ENCODE data around the gene DRG2. TPM values are rescaled to one million over a fixed set of nuclear protein-coding genes. Genes with fewer than 3 reads are reported as not detected.

DRG2 gene
- polyA plus RNA-seq, 4 donors, result 29.6 to 44.7 (median 36.2) TPM

DNA sequence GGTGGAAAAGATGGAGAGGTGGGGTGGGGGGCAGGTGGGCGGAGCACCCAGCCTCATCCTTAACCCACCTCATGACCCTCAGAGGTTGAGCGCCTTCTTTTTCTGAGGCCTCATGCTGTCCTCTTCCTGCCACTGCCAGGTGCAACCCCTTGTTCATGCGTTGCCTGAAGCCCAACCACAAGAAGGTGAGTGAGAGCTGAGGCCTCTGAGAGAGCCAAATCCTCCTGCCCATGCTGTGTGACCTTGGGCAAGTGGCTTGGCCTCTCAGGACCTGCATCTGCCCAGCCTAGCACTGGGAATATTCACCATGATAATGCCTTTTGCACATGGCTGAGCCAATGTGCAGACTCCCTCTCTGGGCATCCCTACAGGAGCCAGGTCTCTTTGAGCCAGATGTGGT lies 52.9 kb downstream of the DRG2 start:
- no peak for DNase-seq (ENCODE audit: low read depth in 4 of 4, low spot score in 3 of 4)

DNA sequence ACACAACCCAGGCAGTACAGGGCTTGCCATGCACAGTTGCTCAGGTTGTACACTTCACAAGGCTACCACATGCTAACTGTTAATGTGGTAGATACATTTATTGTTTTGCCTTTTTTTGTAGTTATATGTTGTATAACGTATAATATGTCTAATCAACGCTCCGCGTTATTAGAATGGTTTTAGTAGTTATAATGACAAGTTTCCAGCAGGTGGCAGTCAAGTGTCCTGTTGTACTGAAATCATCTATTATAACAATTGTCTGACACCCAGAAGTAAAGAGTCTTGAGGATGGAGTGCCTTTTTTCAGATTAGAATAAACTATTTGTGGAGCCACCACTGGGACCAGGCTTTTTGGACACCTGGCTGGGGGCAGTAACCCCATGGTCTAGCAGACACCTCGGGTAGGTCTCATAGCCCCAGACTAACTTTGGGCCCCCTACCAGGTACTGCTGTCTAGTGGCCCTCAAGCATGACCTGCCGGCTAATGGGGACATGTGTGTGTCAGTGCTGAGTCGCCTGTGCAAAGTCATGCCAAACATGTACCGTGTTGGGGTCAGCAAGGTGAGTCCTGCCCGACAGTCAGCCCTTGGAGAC lies 53.6 kb downstream of the DRG2 start:
- DNase-seq (ENCODE audit: low read depth in 4 of 4, low spot score in 3 of 4), result peak in 1 of 4 donors; percentile 41

DNA sequence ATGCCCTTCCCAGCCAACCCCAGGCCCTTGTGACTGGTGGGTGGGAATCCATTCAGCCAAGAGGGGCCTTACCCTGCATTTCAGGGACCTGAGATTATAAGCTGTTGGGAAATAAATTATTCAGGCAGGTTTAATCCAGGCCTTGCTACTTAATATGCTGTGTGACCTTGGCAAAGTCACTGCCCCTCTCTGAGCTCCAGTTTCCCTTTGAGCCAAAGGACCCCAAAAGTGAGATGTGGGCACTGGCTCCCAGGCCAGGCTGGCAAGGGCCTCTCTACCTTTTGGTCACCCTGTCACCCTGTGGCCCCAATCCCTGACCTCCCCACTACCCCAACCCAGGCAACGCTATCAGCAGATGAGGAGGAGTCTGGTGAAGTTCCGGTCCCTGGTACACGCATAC lies 54.7 kb downstream of the DRG2 start:
- DNase-seq (ENCODE audit: low read depth in 4 of 4, low spot score in 3 of 4), result no peak

DNA sequence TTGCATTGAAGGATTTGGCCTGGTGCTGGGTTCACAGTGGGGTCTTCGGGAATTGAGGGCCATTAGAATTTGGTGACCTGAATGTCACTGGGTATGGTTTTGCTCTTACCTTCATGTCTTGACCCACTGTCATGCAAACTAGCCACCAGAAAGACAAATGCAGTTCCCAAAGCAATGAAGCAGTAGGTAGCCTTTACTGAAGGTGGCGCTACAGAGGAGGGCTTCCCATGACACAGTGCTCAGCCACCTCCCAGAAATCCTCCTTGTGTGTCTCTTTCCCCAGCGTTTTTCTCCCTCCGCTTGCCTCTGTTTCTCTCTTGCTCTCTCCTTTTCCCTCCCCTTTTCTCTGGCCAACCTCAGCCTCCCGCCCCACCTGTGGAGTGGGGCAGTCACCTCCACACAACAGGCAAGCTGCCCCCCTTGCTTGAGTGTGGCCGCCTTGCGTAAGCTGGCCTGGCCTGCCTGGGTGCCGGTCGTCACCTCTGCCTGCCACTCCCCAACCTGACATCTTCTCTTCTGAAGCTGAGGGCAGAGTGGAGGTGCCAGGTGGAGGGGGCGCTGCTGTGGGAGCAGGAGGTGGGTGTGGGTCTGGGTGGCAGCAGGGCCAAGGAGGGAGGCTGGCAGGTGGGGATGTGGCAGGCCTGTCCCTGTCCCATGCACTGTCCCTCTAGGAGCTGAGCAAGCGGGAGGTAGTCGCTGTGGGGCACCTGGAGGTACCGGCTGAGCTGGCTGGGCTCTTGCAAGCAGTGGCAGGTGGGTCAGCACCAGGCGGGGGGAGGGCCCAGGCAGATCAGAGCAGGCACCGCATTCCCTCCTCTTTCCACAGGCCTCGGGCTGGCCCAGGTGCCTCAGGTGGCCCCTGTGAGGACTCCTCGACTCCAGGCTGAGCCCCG lies 55.5 kb downstream of the DRG2 start:
- DNase-seq (ENCODE audit: low read depth in 4 of 4, low spot score in 3 of 4), result no peak

DNA sequence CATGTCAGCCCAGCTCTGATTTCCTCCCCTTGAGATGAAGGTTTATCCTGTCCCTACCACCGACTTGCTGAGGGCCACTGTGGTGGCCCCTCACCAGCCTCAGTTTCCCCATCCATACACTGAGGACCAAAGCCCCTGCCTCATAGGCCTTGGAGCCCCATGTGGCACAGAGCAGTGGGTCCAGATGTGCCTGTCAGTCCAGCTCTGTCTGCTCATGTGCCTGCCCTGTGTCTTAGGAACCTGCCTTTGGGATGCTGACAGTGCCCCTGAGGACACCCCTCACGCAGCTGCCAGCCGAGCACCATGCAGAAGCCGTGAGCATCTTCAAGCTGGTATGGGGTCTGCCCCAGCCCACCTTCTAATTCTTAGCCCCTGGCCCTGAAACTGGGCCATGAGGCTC lies 56.5 kb downstream of the DRG2 start:
- DNase-seq (ENCODE audit: low read depth in 4 of 4, low spot score in 3 of 4), result no peak

DNA sequence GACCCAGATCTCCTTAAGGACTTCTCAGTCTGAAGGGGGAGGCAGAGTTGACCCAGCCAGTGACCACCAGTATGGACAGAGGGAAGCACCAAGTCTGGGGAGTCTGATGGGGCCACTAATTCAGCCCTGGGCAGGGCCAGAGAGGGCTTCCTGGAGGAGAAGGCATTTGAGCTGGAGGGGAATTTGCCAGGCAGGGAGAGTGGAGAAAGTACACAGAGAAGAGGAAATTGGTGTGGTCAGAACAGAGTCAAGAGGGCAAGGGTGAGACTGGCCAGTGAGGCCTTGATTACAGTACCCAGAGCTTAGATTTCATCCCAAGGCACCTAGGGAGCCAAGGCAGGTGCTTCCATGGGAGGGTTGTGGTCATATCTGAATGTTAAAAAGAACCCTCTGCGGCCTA lies 57.1 kb downstream of the DRG2 start:
- no peak for DNase-seq (ENCODE audit: low read depth in 4 of 4, low spot score in 3 of 4)

DNA sequence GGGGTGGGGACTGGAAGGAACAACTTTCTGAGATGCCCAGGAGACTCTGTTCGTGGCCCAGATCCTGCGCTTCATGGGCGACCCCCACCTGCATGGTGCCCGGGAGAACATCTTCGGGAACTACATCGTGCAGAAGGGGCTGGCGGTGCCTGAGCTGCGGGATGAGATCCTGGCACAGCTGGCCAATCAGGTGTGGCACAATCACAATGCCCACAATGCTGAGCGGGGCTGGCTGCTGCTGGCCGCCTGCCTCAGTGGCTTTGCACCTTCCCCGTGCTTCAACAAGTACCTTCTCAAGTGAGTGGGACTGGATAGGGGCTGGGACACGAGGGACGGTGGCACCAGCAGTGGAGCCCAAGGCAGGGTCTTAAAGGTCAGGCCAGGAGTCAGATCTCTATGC lies 58.1 kb downstream of the DRG2 start:
- DNase-seq (ENCODE audit: low read depth in 4 of 4, low spot score in 3 of 4), result no peak

DNA sequence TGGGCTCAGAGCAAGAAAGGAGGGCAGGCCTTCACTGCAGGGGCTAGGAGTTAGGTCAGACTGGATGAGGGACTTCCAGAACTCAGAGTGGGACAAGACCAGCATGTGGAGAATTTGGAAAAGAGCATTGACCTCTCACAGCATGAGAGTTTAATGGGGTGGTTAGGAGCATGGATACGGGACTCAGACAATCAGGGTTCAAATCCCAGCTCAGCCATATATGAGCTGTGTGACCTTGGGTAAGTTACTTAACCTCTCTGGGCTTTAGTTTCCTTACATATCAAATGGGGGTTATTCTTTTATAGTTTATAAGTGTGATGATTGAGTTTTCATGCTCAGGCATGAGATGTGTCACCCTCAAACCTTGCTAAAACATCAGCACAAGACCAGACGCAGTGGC lies 58.5 kb downstream of the DRG2 start:
- DNase-seq (ENCODE audit: low read depth in 4 of 4, low spot score in 3 of 4), result no peak

DNA sequence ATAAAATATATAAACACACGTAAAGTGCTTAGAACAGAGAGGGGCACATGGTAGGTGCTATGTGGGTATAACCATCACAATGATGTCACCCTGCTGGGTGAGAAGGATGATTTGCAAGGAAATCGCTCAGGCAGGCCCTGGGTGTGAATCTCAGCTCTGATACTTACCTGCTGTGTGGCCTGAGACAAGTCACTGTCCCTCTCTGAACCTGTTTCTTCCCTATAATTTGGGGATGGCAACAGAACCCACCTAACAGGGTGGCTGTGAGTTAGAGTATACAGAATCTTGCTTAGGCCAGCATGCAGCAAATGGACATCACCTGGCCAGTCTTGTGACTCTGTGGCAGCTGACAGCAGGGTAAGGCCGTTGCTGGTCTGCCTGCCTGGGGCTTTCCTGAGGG lies 59.2 kb downstream of the DRG2 start:
- DNase-seq (ENCODE audit: low read depth in 4 of 4, low spot score in 3 of 4), result no peak

DNA sequence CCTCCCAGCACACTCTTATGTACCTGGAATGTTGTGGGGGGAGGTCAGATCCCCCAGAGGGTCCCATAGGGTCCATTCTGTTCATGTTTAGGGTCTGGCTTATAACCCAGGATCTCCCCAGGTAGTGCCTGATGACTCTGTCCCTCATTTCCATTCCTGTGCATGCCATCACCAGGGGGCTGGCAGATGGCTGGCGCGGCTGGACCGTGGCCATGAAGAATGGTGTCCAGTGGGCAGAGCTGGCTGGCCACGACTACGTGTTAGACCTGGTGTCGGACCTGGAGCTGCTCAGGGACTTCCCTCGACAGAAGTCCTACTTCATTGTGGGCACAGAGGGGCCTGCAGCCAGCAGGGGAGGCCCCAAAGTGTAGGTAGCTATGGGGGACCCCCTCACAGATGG lies 60.8 kb downstream of the DRG2 start:
- DNase-seq (ENCODE audit: low read depth in 4 of 4, low spot score in 3 of 4), result no peak

DNA sequence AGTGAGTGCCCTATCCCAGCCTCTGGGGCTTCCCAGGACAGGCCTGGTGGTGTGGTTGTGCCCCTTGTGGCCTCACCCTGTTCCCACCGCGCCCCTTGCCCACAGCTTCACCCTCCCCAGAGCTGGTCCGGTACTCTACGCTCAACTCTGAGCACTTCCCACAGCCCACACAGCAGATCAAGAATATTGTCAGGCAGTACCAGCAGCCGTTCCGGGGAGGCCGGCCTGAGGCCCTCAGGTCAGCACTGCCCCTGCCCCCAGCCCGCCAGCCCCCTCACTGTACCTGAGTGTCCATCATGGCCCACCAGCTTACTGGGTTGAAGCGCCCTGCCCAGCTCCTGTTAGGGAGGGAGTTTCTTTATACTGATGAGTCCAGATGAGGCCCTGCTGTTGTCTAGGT lies 63.5 kb downstream of the DRG2 start:
- DNase-seq (ENCODE audit: low read depth in 4 of 4, low spot score in 3 of 4), result no peak

DNA sequence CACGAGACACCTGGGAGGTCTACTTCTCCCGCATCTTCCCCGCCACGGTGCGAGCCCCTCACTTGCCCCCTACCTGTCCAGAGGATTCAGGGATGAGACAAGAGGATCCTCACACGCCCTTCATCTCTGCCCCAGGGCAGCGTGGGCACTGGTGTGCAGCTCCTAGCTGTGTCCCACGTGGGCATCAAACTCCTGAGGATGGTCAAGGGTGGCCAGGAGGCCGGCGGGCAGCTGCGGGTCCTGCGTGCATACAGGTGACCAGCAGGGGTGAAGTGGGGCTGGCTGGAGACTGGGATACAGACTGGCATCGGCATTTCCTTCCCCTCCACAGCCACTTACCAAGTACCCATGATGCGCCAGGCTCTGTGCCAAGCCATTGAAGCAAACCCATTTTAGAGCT lies 67.4 kb downstream of the DRG2 start:
- no peak for DNase-seq (ENCODE audit: low read depth in 4 of 4, low spot score in 3 of 4)

DNA sequence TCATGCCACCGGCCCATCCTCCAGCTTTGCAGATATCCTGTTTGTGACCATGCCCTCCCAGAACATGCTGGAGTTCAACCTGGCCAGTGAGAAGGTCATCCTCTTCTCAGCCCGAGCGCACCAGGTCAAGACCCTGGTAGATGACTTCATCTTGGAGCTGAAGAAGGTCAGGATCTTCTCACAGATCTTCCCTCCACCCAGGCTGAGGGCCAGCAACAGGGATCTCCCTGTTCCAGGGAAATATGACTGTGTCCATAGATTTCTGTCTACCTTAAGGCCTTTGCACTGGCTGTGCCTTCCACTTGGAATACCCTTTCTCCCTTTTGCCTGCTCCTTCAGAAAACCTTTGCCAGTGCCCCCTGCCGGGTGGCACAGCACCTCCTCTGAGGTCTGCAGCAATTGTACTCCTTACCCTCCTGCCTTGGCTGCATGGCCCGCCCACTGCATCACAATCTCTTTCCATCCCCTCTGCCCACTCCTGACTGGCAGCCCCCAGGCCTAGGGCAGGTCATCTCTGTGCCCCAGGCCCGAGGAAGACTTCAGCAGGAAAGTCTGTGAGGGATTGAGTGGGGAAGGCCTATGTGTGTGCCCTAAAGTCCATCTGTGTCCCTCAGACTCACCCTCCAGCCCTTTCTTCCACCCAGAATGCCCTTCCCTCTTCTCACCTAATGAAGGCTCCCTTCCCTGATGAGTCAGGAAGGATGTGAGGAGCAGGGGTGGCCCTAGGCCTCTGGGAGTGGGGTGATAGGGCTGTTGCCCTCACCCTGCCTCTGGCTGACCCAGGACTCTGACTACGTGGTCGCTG lies 68.6 kb downstream of the DRG2 start:
- DNase-seq (ENCODE audit: low read depth in 4 of 4, low spot score in 3 of 4), result no peak

DNA sequence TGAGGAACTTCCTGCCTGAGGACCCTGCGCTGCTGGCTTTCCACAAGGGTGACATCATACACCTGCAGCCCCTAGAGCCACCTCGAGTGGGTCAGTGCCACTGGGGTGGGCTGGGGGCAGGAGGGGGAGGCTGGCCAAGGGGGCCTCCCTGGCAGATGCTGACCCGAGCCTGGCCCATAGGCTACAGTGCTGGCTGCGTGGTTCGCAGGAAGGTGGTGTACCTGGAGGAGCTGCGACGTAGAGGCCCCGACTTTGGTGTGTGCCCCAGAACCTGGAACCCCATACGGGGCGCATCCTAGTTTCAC lies 69.2 kb downstream of the DRG2 start:
- no peak for DNase-seq (ENCODE audit: low read depth in 4 of 4, low spot score in 3 of 4)

Other genes with a start within 250 kb of the DRG2 start
- 10 to 100 TPM; 33.3 to 46.1 (median 36.1) TPM for gene TOM1L2, start 115.5 kb upstream of the DRG2 start, polyA plus RNA-seq (ENCODE audit: insufficient read length in 4 of 4)
- 10 to 100 TPM in 3 of 4 donors, 1 to 10 TPM in 1; 4.7 to 24.6 (median 13.5) TPM for gene DRC3, start 115.1 kb upstream of the DRG2 start, polyA plus RNA-seq (ENCODE audit: insufficient read length in 4 of 4)
- 10 to 100 TPM; 17.4 to 35.4 (median 21.9) TPM for gene ATPAF2, start 48.8 kb upstream of the DRG2 start, polyA plus RNA-seq (ENCODE audit: insufficient read length in 4 of 4)
- gene GID4, start 48.5 kb upstream of the DRG2 start, polyA plus RNA-seq (ENCODE audit: insufficient read length in 4 of 4), result 10 to 100 TPM; 13.3 to 16.2 (median 14.5) TPM
- gene MYO15A, start 20.8 kb downstream of the DRG2 start, polyA plus RNA-seq (ENCODE audit: insufficient read length in 4 of 4), result 1 to 10 TPM; 2.9 to 6.2 (median 4.7) TPM
- gene ALKBH5, start 95.9 kb downstream of the DRG2 start, polyA plus RNA-seq (ENCODE audit: insufficient read length in 4 of 4), result 10 to 100 TPM; 58.8 to 70.6 (median 67.5) TPM
- gene LLGL1, start 137.7 kb downstream of the DRG2 start, polyA plus RNA-seq (ENCODE audit: insufficient read length in 4 of 4), result 10 to 100 TPM; 26.8 to 43.2 (median 32.3) TPM
- 100 to 1,000 TPM; 125 to 154 (median 138) TPM for gene FLII, start 170.8 kb downstream of the DRG2 start, polyA plus RNA-seq (ENCODE audit: insufficient read length in 4 of 4)
- gene MIEF2, start 172.7 kb downstream of the DRG2 start, polyA plus RNA-seq (ENCODE audit: insufficient read length in 4 of 4), result 10 to 100 TPM; 13.7 to 17.9 (median 14.1) TPM
- gene TOP3A, start 227.0 kb downstream of the DRG2 start, polyA plus RNA-seq (ENCODE audit: insufficient read length in 4 of 4), result 10 to 100 TPM; 35.4 to 52.4 (median 42.5) TPM
- 10 to 100 TPM; 11.2 to 17.2 (median 14.9) TPM for gene SMCR8, start 227.3 kb downstream of the DRG2 start, polyA plus RNA-seq (ENCODE audit: insufficient read length in 4 of 4)

Data from left renal pelvis (tissue), 4 donors.